ENCODE results near the gene EFS. TPM values are rescaled to one million over a fixed set of nuclear protein-coding genes. Genes with fewer than 3 reads are reported as not detected.

EFS gene
- total RNA-seq, 4 donors from 2014 or later: 7.0 to 12.9 (median 8.6) TPM

DNA sequence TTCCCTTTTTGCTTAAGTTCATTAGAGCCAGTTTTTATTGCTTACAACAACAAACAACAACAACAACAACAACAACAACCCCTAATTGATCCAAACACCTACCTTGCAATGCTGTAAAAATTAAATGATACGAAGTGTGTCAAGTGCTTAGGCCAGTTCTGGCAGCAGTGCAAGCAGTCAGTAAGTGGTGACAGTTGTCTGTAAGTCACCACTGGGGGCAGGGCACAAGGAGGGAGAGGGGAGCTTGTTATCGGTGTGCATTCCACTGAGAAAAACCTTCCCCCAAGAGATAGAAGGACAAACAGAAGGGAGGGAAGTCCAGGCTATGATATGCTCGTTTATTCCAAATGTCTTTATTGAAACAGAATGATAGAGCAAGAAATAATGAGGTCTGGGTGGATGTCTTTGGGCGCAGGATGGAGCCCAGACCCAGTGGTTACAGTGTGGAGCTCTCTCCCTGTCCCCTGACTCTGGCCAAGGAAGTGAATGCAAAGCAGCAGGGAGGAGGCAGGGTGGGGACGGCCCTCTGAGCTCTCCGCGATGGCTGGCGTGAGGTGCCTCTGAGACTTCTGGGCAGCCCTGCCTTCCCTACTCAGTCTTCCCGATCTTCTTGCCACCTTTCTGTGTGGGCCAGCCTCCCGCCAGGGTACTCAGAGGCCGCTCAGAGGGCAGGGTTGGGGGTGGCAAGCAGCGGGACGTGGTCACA is 18.8 kb downstream of the EFS start:
- Histone ChIP-seq H3K9me3 (no peaks in the 10 kb centered on the region), H3K4me1 (no peaks in the 10 kb centered on the region), H3K4me3 (replicated peaks in 1 of 3) (no peak overlapping the region), H3K27ac (no peak overlapping the region), H3K27me3 (no peaks in the 10 kb centered on the region), H3K36me3 (no peaks in the 10 kb centered on the region)
- no peak for DNase-seq
- TF ChIP-seq, protein P1, sequence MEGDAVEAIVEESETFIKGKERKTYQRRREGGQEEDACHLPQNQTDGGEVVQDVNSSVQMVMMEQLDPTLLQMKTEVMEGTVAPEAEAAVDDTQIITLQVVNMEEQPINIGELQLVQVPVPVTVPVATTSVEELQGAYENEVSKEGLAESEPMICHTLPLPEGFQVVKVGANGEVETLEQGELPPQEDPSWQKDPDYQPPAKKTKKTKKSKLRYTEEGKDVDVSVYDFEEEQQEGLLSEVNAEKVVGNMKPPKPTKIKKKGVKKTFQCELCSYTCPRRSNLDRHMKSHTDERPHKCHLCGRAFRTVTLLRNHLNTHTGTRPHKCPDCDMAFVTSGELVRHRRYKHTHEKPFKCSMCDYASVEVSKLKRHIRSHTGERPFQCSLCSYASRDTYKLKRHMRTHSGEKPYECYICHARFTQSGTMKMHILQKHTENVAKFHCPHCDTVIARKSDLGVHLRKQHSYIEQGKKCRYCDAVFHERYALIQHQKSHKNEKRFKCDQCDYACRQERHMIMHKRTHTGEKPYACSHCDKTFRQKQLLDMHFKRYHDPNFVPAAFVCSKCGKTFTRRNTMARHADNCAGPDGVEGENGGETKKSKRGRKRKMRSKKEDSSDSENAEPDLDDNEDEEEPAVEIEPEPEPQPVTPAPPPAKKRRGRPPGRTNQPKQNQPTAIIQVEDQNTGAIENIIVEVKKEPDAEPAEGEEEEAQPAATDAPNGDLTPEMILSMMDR (IDR thresholded peaks at IDR 0.05): no peak
- TF ChIP-seq POLR2A (IDR thresholded peaks at IDR 0.05): no peak
- intact Hi-C loops (cut with DNase I): no loop called here
- 77 to 81% methylated on average over 9 to 13 of the region's 13 CpGs for WGBS, 2 donors

DNA sequence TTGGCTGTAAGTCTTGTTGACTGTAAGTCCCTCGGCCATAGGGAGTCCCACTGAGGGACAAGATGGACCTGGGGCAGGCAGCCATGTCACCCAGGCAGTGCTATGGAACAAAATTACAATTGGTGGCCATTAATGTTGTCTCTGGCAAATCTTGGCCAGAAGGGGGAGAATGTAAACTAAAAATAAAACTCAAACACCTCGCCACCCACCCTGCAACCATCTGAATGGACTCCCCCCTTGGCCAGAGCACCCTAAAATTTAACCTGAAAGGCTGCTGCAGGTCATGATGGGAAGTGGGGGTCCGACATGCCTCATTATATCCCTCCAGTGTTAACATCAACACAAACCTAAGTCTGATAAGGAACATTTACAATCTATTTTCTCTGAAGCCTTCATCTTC is 20.5 kb downstream of the EFS start:
- H3K4me1 ChIP-seq: no peaks in the 10 kb centered on the region
- intact Hi-C loops (cut with DNase I): no loop called here
- no peaks in the 10 kb centered on the region for H3K27me3 ChIP-seq
- WGBS, 2 donors: 70 to 74% methylated on average over 3 of the region's 3 CpGs
- no peak for TF ChIP-seq POLR2A (IDR thresholded peaks at IDR 0.05)
- TF ChIP-seq, protein P1 (IDR thresholded peaks at IDR 0.05): no peak
- no peak overlapping the region for H3K27ac ChIP-seq
- no peak for DNase-seq
- no peaks in the 10 kb centered on the region for H3K36me3 ChIP-seq
- no peaks in the 10 kb centered on the region for H3K9me3 ChIP-seq
- no peak overlapping the region for H3K4me3 ChIP-seq (replicated peaks in 1 of 3)

DNA sequence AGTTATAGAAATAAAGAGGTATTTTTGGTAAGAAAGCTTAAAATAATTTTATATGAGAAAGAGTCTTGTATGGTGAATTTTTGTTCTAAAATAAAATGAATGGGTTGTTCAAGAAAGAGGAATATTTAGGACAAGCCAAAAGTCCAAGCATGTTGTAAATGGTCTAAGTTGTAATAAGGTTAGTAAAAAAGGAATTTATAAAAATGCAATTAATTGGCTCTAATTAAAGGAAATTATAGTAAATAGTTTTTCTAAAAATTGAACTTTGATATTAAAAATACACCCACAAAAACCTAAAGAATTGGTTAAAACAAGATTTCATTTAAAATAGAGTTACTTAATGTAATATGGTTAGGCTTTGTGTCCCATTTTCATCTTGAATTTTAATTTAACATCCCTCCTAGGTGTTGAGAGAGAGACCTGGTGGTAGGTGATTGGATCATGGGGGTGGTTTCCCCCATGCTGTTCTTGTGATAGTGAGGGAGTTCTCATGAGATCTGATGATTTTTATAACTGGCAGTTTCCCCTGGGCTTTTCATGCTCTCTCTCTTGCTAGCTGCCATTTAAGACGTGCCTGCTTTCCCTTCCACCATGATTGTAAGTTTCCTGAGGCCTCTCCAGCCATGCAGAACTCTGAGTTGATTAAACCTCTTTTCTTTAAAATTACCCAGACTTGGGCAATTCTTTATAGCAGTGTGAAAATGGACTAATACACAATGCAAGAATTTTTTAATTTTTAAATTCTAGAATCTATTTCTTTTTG is 25.3 kb downstream of the EFS start:
- DNase-seq: no peak
- no peaks in the 10 kb centered on the region for H3K4me1 ChIP-seq
- no peaks in the 10 kb centered on the region for H3K36me3 ChIP-seq
- WGBS, 2 donors: 86 to 91% methylated on average over 1 of the region's 1 CpG
- no peak overlapping the region for H3K4me3 ChIP-seq (replicated peaks in 1 of 3)
- intact Hi-C loops (cut with DNase I): no loop called here
- H3K9me3 ChIP-seq: no peaks in the 10 kb centered on the region
- no peak overlapping the region for H3K27ac ChIP-seq
- TF ChIP-seq, protein P1 (IDR thresholded peaks at IDR 0.05): no peak
- no peak for TF ChIP-seq POLR2A (IDR thresholded peaks at IDR 0.05)
- H3K27me3 ChIP-seq: no peaks in the 10 kb centered on the region

DNA sequence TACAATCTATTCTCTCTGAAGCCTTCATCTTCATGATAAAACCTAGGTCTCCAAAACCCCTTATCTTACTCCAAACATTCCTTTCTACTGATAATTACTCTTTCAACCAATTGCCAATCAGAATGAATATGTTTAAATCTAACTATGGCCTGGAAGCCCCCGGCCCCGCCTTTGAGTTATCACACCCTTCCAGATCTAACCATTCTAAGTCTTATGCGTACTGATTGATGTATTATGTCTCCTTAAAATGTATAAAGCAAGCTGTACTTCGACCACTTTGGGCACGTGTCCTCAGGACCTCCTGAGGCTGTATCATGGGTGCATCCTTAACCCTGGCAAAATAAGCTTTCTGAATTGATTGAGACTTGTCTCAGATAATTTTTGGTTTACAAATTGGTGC is 29.3 kb downstream of the EFS start:
- intact Hi-C loops (cut with DNase I): no loop called here
- WGBS, 2 donors: 86 to 92% methylated on average over 5 of the region's 5 CpGs

More for the DNA sequence above, 29.3 kb downstream of the EFS start:
- Histone ChIP-seq H3K9me3 (no peaks in the 10 kb centered on the region), H3K4me1 (no peaks in the 10 kb centered on the region), H3K4me3 (replicated peaks in 1 of 3) (no peak overlapping the region), H3K27ac (no peak overlapping the region), H3K36me3 (no peaks in the 10 kb centered on the region), H3K27me3 (no peaks in the 10 kb centered on the region)
- no peak for DNase-seq
- no peak for TF ChIP-seq POLR2A (IDR thresholded peaks at IDR 0.05)
- TF ChIP-seq, protein P1 (IDR thresholded peaks at IDR 0.05): no peak

Data from thyroid gland (tissue), 4 donors.